NCI-H2081 treated with DMSO at 0.1 percent for 48 hours (cell line): ENCODE data around the gene RAD51C.
"Not testable (repeated sequence)": the region's sequence is repeated elsewhere in the genome, so short reads cannot be mapped to it uniquely, and the experiment has no call there.

Experiments
- DNase-seq: peaks from one replicate; lab custom pipeline; 2025; lab: John Stamatoyannopoulos, UW

The RAD51C gene

GRCh38 chr17:58734811-58735210 lies 42.4 kb downstream of the RAD51C start:
- DNase-seq, result no peak

GRCh38 chr17:58741121-58741625 lies 48.8 kb downstream of the RAD51C start:
- no peak for DNase-seq

- DNase-seq, result no peak
Observed at GRCh38 chr17:58747674-58748073, 55.3 kb downstream of the RAD51C start.

GRCh38 chr17:58749627-58750026 lies 57.2 kb downstream of the RAD51C start:
- DNase-seq, result not testable (repeated sequence)

- DNase-seq, result no peak
Observed at GRCh38 chr17:58753026-58753425, 60.6 kb downstream of the RAD51C start.

GRCh38 chr17:58755269-58755576 lies 62.8 kb downstream of the RAD51C start:
- DNase-seq, result no peak

GRCh38 chr17:58755577-58756245 lies 63.3 kb downstream of the RAD51C start, which contains the start of gene PPM1E:
PPM1E (plus strand) TSS chr17:58755854.
- DNase-seq, result peak; percentile 55

GRCh38 chr17:58756246-58757161 lies 64.1 kb downstream of the RAD51C start:
- no peak for DNase-seq

- no peak for DNase-seq
Observed at GRCh38 chr17:58757162-58757613, 64.8 kb downstream of the RAD51C start.

GRCh38 chr17:58758890-58759289 lies 66.5 kb downstream of the RAD51C start:
- DNase-seq, result no peak

- DNase-seq, result no peak
Observed at GRCh38 chr17:58759522-58759921, 67.1 kb downstream of the RAD51C start.

GRCh38 chr17:58760248-58760647 lies 67.8 kb downstream of the RAD51C start:
- DNase-seq, result no peak

GRCh38 chr17:58763263-58763662 lies 70.9 kb downstream of the RAD51C start:
- DNase-seq, result no peak

- DNase-seq, result no peak
Observed at GRCh38 chr17:58764373-58764772, 72.0 kb downstream of the RAD51C start.

GRCh38 chr17:58778482-58778881 lies 86.1 kb downstream of the RAD51C start:
- DNase-seq, result not testable (repeated sequence)

GRCh38 chr17:58779446-58779845 lies 87.0 kb downstream of the RAD51C start:
- DNase-seq, result no peak

GRCh38 chr17:58783380-58783779 lies 91.0 kb downstream of the RAD51C start:
- peak; percentile 80 for DNase-seq

- DNase-seq, result no peak
Observed at GRCh38 chr17:58785097-58785496, 92.7 kb downstream of the RAD51C start.
